Measurements from ENCODE around the gene LRRC3C. TPM values are rescaled to one million over a fixed set of nuclear protein-coding genes. Genes with fewer than 3 reads are reported as not detected.

Gene LRRC3C
- total RNA-seq, 1 donor from 2014 or later: not detected

DNA sequence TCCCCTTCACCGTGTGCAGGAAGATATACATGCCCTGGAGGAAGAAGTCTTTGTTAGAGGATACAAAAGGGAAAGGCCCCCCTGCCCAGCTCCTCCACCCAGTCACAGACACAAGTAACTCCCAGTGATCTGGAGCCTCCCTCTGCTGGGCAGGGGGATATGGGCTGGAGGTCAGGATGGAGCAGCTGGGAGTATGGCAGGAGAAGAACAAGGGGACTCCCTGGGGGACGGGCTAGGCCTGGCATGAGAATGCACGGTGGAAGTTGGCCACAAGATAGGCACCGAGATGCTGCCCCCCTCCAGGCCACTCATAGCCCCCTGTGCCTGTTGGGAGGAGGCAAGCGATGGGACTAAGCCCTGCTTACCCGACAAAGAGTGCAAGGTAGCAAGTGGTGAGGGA lies 4.3 kb upstream of the LRRC3C start:
- H3K27ac ChIP-seq: no peak overlapping the region
- H3K9me3 ChIP-seq (ENCODE audit: low read depth): no peaks in the 10 kb centered on the region
- H3K27me3 Mint-ChIP-seq (ENCODE audit: insufficient read depth, low read depth): peaks cover 3% of the 10 kb centered on the region
- TF ChIP-seq EZH2 (IDR thresholded peaks at IDR 0.05): no peak
- TF ChIP-seq EZH2phosphoT487 (IDR thresholded peaks at IDR 0.05): no peak
- TF ChIP-seq, protein P1, sequence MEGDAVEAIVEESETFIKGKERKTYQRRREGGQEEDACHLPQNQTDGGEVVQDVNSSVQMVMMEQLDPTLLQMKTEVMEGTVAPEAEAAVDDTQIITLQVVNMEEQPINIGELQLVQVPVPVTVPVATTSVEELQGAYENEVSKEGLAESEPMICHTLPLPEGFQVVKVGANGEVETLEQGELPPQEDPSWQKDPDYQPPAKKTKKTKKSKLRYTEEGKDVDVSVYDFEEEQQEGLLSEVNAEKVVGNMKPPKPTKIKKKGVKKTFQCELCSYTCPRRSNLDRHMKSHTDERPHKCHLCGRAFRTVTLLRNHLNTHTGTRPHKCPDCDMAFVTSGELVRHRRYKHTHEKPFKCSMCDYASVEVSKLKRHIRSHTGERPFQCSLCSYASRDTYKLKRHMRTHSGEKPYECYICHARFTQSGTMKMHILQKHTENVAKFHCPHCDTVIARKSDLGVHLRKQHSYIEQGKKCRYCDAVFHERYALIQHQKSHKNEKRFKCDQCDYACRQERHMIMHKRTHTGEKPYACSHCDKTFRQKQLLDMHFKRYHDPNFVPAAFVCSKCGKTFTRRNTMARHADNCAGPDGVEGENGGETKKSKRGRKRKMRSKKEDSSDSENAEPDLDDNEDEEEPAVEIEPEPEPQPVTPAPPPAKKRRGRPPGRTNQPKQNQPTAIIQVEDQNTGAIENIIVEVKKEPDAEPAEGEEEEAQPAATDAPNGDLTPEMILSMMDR (IDR thresholded peaks at IDR 0.05): no peak
- H3K27me3 ChIP-seq: no peaks in the 10 kb centered on the region
- no peak overlapping the region for H3K4me3 Mint-ChIP-seq
- no peak overlapping the region for H3K9ac ChIP-seq
- peaks cover 11% of the 10 kb centered on the region for H3K36me3 Mint-ChIP-seq
- no peak overlapping the region for H3K4me3 ChIP-seq
- DNase-seq (ENCODE audit: low spot score): no peak
- peaks cover 26% of the 10 kb centered on the region for H3K79me2 ChIP-seq (ENCODE audit: low read depth)
- no peaks in the 10 kb centered on the region for H3K36me3 ChIP-seq
- peaks cover 25% of the 10 kb centered on the region for H3K4me1 ChIP-seq
- peaks cover 29% of the 10 kb centered on the region for H4K20me1 ChIP-seq (ENCODE audit: low read depth)
- H3K9me3 Mint-ChIP-seq: no peaks in the 10 kb centered on the region
- H2AFZ ChIP-seq (replicated peaks): no peak overlapping the region
- peaks cover 26% of the 10 kb centered on the region for H3K4me1 Mint-ChIP-seq
- H3F3A ChIP-seq (ENCODE audit: low read depth): peaks cover 6% of the 10 kb centered on the region
- no peak overlapping the region for H3K4me2 ChIP-seq
- H3K27ac Mint-ChIP-seq: no peak overlapping the region

DNA sequence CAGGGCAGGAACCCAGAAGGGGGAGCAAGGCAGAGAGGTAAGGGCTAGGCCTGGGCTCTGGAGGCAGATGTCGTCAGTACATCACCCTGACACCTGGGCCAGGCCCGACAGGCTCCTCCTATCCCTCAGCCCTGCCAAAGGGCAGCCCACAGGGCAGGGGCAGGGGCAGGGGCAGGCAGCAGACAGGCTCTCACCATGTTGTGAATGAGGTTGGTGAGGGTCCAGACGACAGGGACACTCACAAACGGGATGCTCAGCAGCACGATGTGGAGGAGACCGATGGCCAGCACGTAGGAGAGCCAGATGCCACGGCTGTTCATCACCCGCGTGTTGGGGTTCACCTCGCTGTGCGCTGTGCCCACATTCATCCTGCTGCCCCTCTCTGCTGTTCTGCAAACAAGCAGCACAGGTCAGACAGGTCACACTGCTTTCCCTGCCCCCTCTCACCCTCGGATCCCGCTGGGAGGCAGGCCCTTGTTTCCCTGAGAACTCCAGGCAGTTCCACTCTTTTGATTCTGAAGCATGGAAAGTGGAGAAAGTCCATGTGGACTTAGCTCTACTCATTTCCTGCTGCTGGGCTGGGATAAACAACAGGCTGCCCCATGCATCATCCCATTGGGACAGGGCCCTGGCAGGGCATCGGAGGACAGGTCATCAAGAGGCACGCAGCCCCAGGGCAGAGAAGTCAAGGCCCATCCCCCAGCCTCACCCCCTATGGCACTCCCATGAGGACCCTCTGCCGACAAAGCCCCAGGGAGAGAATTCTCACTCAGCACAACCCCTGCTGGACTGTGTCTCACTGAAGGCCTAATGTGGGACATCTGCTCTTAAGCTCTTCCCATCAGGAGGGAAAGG lies 3.5 kb upstream of the LRRC3C start:
- Histone ChIP-seq H3K4me2 (peak overlapping the region; percentile 27), H3K36me3 (no peaks in the 10 kb centered on the region), H3K79me2 (ENCODE audit: low read depth) (peaks cover 26% of the 10 kb centered on the region), H4K20me1 (ENCODE audit: low read depth) (peaks cover 29% of the 10 kb centered on the region), H3K9ac (no peak overlapping the region), H3K9me3 (ENCODE audit: low read depth) (no peaks in the 10 kb centered on the region), H3F3A (ENCODE audit: low read depth) (peaks cover 8% of the 10 kb centered on the region), H2AFZ (replicated peaks) (no peak overlapping the region), H3K4me1 (peaks cover 30% of the 10 kb centered on the region), H3K27ac (no peak overlapping the region), H3K27me3 (no peaks in the 10 kb centered on the region), H3K4me3 (no peak overlapping the region)
- peak; percentile 51 for DNase-seq (ENCODE audit: low spot score)
- peaks cover 30% of the 10 kb centered on the region for H3K4me1 Mint-ChIP-seq
- TF ChIP-seq EZH2 (IDR thresholded peaks at IDR 0.05) (no peak), EZH2phosphoT487 (IDR thresholded peaks at IDR 0.05) (no peak)
- TF ChIP-seq, protein P1 (IDR thresholded peaks at IDR 0.05): peak; percentile 30
- H3K27me3 Mint-ChIP-seq (ENCODE audit: insufficient read depth, low read depth): peaks cover 5% of the 10 kb centered on the region
- peaks cover 11% of the 10 kb centered on the region for H3K36me3 Mint-ChIP-seq
- no peak overlapping the region for H3K27ac Mint-ChIP-seq
- peak overlapping the region; percentile 64 for H3K4me3 Mint-ChIP-seq
- H3K9me3 Mint-ChIP-seq: no peaks in the 10 kb centered on the region

DNA sequence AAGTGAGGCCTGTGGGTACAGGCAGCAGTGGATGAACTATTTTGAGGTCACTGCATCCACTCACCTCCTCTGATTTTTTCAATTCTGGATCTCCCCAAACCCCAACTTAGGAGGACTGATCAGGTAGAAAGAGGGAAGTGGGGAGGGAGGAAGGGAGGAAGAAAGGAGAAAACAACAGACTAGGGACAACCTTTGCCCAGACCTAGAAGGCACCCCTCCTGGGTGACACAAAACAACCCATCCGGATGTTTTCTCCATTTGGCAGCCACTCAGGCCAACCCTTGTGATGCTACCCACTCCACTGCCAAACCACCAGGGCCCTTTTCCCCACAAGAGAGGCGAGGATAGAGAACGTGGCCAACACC lies 2.9 kb upstream of the LRRC3C start:
- Histone ChIP-seq H2AFZ (replicated peaks) (no peak overlapping the region), H3K9me3 (ENCODE audit: low read depth) (no peaks in the 10 kb centered on the region), H3K27me3 (no peaks in the 10 kb centered on the region), H3F3A (ENCODE audit: low read depth) (peaks cover 8% of the 10 kb centered on the region), H3K36me3 (no peaks in the 10 kb centered on the region), H3K79me2 (ENCODE audit: low read depth) (peaks cover 26% of the 10 kb centered on the region), H3K9ac (no peak overlapping the region), H3K4me1 (peaks cover 30% of the 10 kb centered on the region), H3K27ac (no peak overlapping the region), H3K4me2 (peak overlapping the region; percentile 27), H3K4me3 (no peak overlapping the region), H4K20me1 (ENCODE audit: low read depth) (peaks cover 29% of the 10 kb centered on the region)
- peaks cover 30% of the 10 kb centered on the region for H3K4me1 Mint-ChIP-seq
- peaks cover 9% of the 10 kb centered on the region for H3K36me3 Mint-ChIP-seq
- TF ChIP-seq EZH2 (IDR thresholded peaks at IDR 0.05) (no peak), EZH2phosphoT487 (IDR thresholded peaks at IDR 0.05) (no peak)
- TF ChIP-seq, protein P1 (IDR thresholded peaks at IDR 0.05): no peak
- H3K4me3 Mint-ChIP-seq: peak overlapping the region; percentile 64
- no peak overlapping the region for H3K27ac Mint-ChIP-seq
- H3K27me3 Mint-ChIP-seq (ENCODE audit: insufficient read depth, low read depth): peaks cover 5% of the 10 kb centered on the region
- H3K9me3 Mint-ChIP-seq: no peaks in the 10 kb centered on the region
- no peak for DNase-seq (ENCODE audit: low spot score)

Data from neural progenitor cell (in vitro differentiated cells).